B cell (primary cell): Measurements from ENCODE around the gene ENPP4.

Experiments used
- EZH2 ChIP-seq: IDR thresholded peaks from 2 replicates; pipeline ENCODE4 v1.6.1; 2012; ENCODE audit warnings: borderline replicate concordance, low read depth, mild to moderate bottlenecking, moderate library complexity, low read length; ENCODE audit not compliant: insufficient read depth, poor library complexity, severe bottlenecking
- TF ChIP-seq, protein P1 (sequence below): fragments of 200-600 bp; IDR thresholded peaks from one replicate; pipeline ENCODE4 v1.8.0; 2022; ENCODE audit warnings: antibody characterized with exemption, mild to moderate bottlenecking

DNA sequence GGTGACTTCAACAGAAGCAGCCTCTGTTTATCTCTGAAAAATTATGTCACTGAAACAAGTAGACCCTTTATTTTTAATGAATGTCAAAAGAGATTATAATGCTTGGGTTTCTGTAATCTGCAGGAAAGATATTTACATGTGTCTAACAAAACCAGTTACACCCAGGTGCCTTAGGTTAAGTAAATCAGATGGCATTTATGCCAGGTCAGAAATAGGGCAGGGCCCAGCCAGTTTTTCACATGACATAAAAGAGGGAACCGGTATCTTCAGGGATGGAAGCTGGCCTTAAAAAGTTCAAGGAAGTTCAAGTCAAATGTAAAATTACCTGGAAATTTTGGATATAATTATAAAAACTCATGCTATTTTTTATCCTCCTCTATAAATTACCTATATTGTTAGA, 14.2 kb upstream of the ENPP4 start:
- TF ChIP-seq, protein P1, sequence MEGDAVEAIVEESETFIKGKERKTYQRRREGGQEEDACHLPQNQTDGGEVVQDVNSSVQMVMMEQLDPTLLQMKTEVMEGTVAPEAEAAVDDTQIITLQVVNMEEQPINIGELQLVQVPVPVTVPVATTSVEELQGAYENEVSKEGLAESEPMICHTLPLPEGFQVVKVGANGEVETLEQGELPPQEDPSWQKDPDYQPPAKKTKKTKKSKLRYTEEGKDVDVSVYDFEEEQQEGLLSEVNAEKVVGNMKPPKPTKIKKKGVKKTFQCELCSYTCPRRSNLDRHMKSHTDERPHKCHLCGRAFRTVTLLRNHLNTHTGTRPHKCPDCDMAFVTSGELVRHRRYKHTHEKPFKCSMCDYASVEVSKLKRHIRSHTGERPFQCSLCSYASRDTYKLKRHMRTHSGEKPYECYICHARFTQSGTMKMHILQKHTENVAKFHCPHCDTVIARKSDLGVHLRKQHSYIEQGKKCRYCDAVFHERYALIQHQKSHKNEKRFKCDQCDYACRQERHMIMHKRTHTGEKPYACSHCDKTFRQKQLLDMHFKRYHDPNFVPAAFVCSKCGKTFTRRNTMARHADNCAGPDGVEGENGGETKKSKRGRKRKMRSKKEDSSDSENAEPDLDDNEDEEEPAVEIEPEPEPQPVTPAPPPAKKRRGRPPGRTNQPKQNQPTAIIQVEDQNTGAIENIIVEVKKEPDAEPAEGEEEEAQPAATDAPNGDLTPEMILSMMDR: no peak
- no peak for TF ChIP-seq EZH2
